Activated B cell treated with CpG ODN at 0.5 μM for 24 hours (primary cell): ENCODE results near the gene CTNNA1. TPM values are rescaled to one million over a fixed set of nuclear protein-coding genes. Genes with fewer than 3 reads are reported as not detected.
"Not testable (repeated sequence)": the region's sequence is repeated elsewhere in the genome, so short reads cannot be mapped to it uniquely, and the experiment has no call there.

Source experiments
- ATAC-seq: fragments of 200-7000 bp; cut with Tn5 transposase; one replicate; pipeline ENCODE4 v1.10.0; 2021; ENCODE audit warnings: low read depth, mild to moderate bottlenecking, moderate library complexity
- CTCF ChIA-PET: fragments of 350-600 bp; sonication (Branson Sonifier 250); formaldehyde crosslinking; loops from one replicate; lab custom pipeline; 2021; ENCODE audit warnings: antibody characterized with exemption; lab: Charles Lee
- POLR2A ChIA-PET: fragments of 350-600 bp; sonication (Branson Sonifier 250); formaldehyde crosslinking; loops from one replicate; lab custom pipeline; 2021; ENCODE audit warnings: antibody characterized with exemption; lab: Charles Lee
- DNase-seq: peaks from one replicate; pipeline ENCODE4 v3.0.0; 2022
- H3K27ac Mint-ChIP-seq: one replicate; pipeline ENCODE4 v1.8.0; 2020; ENCODE audit warnings: mixed read lengths
- H3K27me3 Mint-ChIP-seq: one replicate; pipeline ENCODE4 v1.8.0; 2021; ENCODE audit warnings: mixed read lengths
- H3K36me3 Mint-ChIP-seq: one replicate; pipeline ENCODE4 v1.8.0; 2021; ENCODE audit warnings: low read depth, mixed read lengths
- H3K4me1 Mint-ChIP-seq: one replicate; pipeline ENCODE4 v1.8.0; 2021; ENCODE audit warnings: mixed read lengths
- H3K4me3 Mint-ChIP-seq: one replicate; pipeline ENCODE4 v1.8.0; 2020; ENCODE audit warnings: mild to moderate bottlenecking, mixed read lengths
- H3K9me3 Mint-ChIP-seq: one replicate; pipeline ENCODE4 v1.8.0; 2020; ENCODE audit warnings: mixed read lengths
- CTCF ChIP-seq: fragments of 200-600 bp; IDR thresholded peaks from one replicate; pipeline ENCODE4 v1.8.0; 2022; ENCODE audit warnings: antibody characterized with exemption, mild to moderate bottlenecking
- intact Hi-C: fragments of 100-400 bp; cut with micrococcal nuclease; formaldehyde crosslinking; loops from one replicate; pipeline ENCODE4 v1.15.1; 2024
- total RNA-seq: library from RNA; stranded (reverse); gene quantifications from 2 replicates; pipeline ENCODE4 v1.2.3, GENCODE V29; 2022

CTNNA1 gene, protein sequence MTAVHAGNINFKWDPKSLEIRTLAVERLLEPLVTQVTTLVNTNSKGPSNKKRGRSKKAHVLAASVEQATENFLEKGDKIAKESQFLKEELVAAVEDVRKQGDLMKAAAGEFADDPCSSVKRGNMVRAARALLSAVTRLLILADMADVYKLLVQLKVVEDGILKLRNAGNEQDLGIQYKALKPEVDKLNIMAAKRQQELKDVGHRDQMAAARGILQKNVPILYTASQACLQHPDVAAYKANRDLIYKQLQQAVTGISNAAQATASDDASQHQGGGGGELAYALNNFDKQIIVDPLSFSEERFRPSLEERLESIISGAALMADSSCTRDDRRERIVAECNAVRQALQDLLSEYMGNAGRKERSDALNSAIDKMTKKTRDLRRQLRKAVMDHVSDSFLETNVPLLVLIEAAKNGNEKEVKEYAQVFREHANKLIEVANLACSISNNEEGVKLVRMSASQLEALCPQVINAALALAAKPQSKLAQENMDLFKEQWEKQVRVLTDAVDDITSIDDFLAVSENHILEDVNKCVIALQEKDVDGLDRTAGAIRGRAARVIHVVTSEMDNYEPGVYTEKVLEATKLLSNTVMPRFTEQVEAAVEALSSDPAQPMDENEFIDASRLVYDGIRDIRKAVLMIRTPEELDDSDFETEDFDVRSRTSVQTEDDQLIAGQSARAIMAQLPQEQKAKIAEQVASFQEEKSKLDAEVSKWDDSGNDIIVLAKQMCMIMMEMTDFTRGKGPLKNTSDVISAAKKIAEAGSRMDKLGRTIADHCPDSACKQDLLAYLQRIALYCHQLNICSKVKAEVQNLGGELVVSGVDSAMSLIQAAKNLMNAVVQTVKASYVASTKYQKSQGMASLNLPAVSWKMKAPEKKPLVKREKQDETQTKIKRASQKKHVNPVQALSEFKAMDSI
- total RNA-seq, result 76.0 and 77.7 TPM in 2 replicates

DNA sequence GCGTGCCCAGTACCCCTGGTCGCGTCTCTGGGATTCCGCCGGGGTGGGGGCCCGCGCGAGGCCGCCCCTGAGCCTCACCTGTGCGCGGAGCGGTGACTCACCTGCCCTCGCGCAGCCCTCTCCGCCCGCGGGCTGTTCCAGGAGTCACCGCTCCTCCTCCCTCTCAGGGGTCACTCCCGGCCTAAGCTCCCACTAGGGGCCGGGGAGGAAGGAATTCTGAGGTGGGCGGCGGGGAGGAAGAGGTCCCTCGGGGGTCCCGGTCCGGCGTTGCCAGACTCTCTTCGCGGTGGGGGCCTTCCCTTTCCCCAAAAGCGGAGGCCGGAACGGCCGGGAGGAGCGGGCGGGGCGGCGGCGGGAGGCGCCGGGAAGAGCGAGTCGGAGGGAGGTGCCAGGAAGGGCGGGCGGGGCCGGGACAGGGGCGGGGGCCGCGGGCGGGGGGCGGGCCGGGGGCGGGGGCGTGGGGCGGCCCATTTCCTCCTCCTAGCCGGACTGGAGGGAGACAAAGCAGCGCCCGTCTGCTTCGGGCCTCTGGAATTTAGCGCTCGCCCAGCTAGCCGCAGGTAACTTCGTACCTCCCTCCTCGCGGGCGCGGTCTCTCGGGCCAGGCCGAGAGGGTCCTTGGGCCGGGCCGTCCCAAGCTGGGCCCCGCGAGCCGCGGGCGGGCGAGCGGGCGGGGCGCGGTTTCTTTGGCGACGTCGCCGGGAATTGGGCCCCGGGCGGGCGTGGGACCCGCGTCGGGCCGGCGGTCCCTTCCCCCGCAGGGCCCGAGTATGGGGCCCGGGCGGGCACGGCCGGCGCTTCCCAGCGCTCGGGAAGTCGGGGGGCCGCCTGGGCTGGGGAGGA is at the start of gene CTNNA1:
CTNNA1 (plus strand) TSS at position 475 of the 843 bp plus-strand sequence. CDS start 28,500 bp downstream, outside the sequence.
- CTCF ChIA-PET, result no interaction called here
- ATAC-seq (peak; percentile 77), DNase-seq (peak; percentile 72)
- POLR2A ChIA-PET, result interaction anchor here (0.7 to 3.2 kb wide), 4 partner anchors 11 to 624 kb away, joined by 3 to 12 read pairs (median 6); partner anchors contain the start of gene HSPA9
- H3K27ac Mint-ChIP-seq, result peak within 1 kb of the TSS; percentile 53
- intact Hi-C loops, result loop anchor here (1.0 to 10.0 kb wide), 7 partner anchors 11 to 1422 kb away; partner anchors contain the start of genes CDC23, CYSTM1, HNRNPA0 and HSPA9
- peaks cover 26% of the 10 kb centered on the region for H3K4me1 Mint-ChIP-seq
- no peaks in the 10 kb centered on the region for H3K27me3 Mint-ChIP-seq
- H3K9me3 Mint-ChIP-seq, result peaks cover 4% of the 10 kb centered on the region
- H3K36me3 Mint-ChIP-seq, result peaks cover 5% of the 10 kb centered on the region
- peak within 1 kb of the TSS; percentile 82 for H3K4me3 Mint-ChIP-seq
- no peak for TF ChIP-seq CTCF

- ATAC-seq, CTCF ChIA-PET, H3K9me3 Mint-ChIP-seq, H3K4me1 Mint-ChIP-seq, H3K4me3 Mint-ChIP-seq, intact Hi-C loops, H3K36me3 Mint-ChIP-seq, POLR2A ChIA-PET, DNase-seq, H3K27ac Mint-ChIP-seq: not testable (repeated sequence)
- H3K27me3 Mint-ChIP-seq, result peaks cover 26% of the 10 kb centered on the region
Measured at GRCh38 chr5:138703777-138704176, 49.4 kb upstream of the CTNNA1 start.

DNA sequence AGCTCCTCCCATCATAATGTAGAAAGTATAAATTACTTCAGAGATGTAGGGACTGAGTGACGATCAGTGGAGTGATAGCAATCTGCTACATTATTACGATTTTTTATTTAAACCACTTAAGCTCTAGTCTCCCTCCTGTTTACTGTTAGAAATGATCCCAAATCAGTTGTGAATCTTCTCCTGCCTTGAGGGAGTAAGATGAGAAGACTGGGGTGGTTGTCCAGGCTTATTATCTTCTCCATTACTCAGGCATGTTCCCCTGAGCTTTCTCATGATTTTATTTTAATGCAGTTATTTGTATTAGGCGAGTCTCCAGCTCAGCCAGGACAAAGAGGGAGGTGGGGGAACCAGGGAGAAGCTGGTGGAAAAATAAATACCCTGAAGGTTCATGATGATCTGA is 48.2 kb upstream of the CTNNA1 start:
- POLR2A ChIA-PET, result no interaction called here
- intact Hi-C loops, result no loop called here
- CTCF ChIA-PET, result no interaction called here
- H3K4me3 Mint-ChIP-seq, result no peak overlapping the region
- H3K9me3 Mint-ChIP-seq, result peaks cover 3% of the 10 kb centered on the region
- TF ChIP-seq CTCF, result no peak
- H3K36me3 Mint-ChIP-seq, result no peaks in the 10 kb centered on the region
- H3K27me3 Mint-ChIP-seq, result peaks cover 26% of the 10 kb centered on the region
- no peak for ATAC-seq
- no peaks in the 10 kb centered on the region for H3K4me1 Mint-ChIP-seq
- no peak for DNase-seq
- H3K27ac Mint-ChIP-seq, result no peak overlapping the region

- peaks cover 3% of the 10 kb centered on the region for H3K9me3 Mint-ChIP-seq
- intact Hi-C loops, result no loop called here
- H3K27ac Mint-ChIP-seq, result no peak overlapping the region
- CTCF ChIA-PET, result no interaction called here
- TF ChIP-seq CTCF, result no peak
- POLR2A ChIA-PET, result no interaction called here
- H3K4me1 Mint-ChIP-seq, result no peaks in the 10 kb centered on the region
- H3K27me3 Mint-ChIP-seq, result peaks cover 26% of the 10 kb centered on the region
- H3K36me3 Mint-ChIP-seq, result no peaks in the 10 kb centered on the region
- ATAC-seq, result no peak
- H3K4me3 Mint-ChIP-seq, result no peak overlapping the region
- DNase-seq, result no peak
Measured at GRCh38 chr5:138705567-138705966, 47.7 kb upstream of the CTNNA1 start.
